MM.1S (cell line): ENCODE measurements around the gene BICDL1.

Experiments used
- CTCF ChIP-seq: fragments of 300-600 bp; sonication (generic); IDR thresholded peaks from 2 replicates; pipeline ENCODE4 v1.5.1; 2016; ENCODE audit warnings: antibody characterized with exemption, low read length, mixed read lengths
- EZH2 ChIP-seq: fragments of 300-600 bp; sonication (generic); optimal IDR thresholded peaks from 2 replicates; pipeline ENCODE3; 2017; ENCODE audit warnings: low read depth, mild to moderate bottlenecking, antibody characterized with exemption, low read length, mixed read lengths

GRCh38 chr12:120071493-120072020 is 82.5 kb downstream of the BICDL1 start:
- TF ChIP-seq CTCF = no peak
- no peak for TF ChIP-seq EZH2
